Astrocyte of the cerebellum (primary cell): ENCODE measurements around the gene C10orf120.

Experiments
- DNase-seq: peaks from one replicate; pipeline ENCODE4 v3.0.0-alpha.2; 2011; ENCODE audit warnings: low read depth
- H3K4me3 ChIP-seq: 2 replicates; pipeline ENCODE4 v1.5.1; 2011; ENCODE audit warnings: mild to moderate bottlenecking, low read depth, low read length, moderate library complexity
- in situ Hi-C: cut with HindIII; loops from 2 replicates; pipeline ENCODE4 v1.10.0; 2017; ENCODE audit warnings: low sequenced_read_pairs
- TF ChIP-seq, protein P1 (sequence below): IDR thresholded peaks from 2 replicates; pipeline ENCODE4 v1.5.1; 2012; ENCODE audit warnings: low read length, low read depth, moderate library complexity, mild to moderate bottlenecking; ENCODE audit errors: missing control alignments

C10orf120 gene

DNA sequence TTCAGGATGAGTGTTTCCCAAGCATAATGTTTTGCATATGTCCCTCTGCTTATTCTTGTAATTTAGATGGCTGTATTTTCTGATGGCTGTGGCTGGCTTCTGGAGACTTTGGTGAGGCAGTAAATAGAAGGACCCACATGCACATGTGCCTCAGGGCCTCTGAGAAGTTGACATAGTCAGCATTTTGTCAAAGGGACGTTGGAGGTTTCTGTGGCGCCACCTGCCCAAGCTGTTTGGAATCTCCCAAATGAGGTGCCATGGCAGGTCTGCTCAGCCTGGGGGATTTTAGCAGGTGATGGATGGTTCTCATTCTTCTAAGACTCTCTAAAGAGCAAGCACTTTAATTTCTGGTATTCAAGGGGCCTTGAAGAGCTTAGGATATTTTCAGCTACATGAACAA, 29.8 kb downstream of the C10orf120 start:
- in situ Hi-C loops = no loop called here
- TF ChIP-seq, protein P1, sequence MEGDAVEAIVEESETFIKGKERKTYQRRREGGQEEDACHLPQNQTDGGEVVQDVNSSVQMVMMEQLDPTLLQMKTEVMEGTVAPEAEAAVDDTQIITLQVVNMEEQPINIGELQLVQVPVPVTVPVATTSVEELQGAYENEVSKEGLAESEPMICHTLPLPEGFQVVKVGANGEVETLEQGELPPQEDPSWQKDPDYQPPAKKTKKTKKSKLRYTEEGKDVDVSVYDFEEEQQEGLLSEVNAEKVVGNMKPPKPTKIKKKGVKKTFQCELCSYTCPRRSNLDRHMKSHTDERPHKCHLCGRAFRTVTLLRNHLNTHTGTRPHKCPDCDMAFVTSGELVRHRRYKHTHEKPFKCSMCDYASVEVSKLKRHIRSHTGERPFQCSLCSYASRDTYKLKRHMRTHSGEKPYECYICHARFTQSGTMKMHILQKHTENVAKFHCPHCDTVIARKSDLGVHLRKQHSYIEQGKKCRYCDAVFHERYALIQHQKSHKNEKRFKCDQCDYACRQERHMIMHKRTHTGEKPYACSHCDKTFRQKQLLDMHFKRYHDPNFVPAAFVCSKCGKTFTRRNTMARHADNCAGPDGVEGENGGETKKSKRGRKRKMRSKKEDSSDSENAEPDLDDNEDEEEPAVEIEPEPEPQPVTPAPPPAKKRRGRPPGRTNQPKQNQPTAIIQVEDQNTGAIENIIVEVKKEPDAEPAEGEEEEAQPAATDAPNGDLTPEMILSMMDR = no peak
- DNase-seq = no peak
- no peak overlapping the region for H3K4me3 ChIP-seq

DNA sequence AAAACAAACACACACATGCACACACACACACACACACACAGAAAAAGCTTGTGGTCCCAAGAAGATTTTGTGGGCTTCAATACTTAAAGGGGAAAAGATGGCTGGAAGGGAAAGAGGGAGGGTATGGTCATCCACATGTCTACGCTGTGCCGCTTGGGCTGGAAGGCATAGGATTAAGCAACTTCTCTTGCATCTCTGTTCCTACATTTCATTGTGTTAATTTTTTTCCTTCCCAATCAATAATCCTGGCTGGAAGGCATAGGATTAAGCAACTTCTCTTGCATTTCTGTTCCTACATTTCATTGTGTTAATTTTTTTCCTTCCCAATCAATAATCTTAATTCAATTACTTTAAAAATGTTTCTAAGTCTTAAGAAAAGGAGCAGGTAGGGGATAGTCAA, 30.6 kb downstream of the C10orf120 start:
- DNase-seq = no peak
- in situ Hi-C loops = no loop called here
- TF ChIP-seq, protein P1 = no peak
- no peak overlapping the region for H3K4me3 ChIP-seq

DNA sequence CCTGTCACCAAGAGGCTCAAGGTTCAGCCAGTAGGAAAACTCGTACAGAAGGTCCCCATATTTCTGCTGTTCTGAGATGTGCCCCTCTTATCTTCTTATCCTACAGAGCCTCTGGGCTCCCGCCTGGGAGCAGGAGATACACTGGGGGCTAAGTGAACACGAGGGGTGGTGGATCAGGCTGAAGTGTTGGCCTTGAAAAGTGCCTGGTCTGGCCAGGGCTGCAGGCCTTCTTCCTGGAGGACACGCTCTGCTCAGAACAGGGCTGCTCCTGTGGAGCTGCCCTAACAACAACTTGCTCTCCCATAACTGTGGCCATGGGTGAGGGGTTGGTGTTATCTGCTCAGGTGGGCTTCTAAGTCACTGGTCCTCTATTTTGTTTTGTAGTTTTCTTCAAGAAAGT, 33.7 kb downstream of the C10orf120 start:
- in situ Hi-C loops = no loop called here
- DNase-seq = no peak
- TF ChIP-seq, protein P1 = no peak
- no peak overlapping the region for H3K4me3 ChIP-seq

DNA sequence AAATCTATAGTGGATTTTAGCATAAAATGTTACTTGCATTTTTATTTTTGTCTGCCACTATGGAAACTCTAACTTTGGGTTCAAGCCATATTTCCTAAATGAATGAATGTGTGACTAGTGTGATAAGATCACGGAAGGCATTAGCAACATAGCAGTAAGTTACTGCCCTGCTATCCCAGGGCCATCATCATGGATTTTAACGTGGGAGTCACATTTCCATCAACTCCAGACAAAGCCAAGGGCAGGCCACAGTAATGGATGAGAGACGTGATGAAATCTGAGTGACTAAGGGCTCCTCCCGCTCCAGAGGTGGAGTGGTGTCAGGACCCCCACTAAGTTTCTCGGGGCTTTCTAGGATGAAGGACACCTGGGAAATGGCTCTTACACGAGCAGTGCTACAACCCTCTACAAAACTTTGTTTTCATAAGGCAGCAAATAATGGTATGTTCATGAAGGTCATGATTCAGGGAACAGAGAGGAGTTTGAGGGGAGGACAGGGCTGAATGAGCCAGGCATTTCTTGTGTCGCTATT, 34.3 kb downstream of the C10orf120 start:
- TF ChIP-seq, protein P1 = no peak
- in situ Hi-C loops = no loop called here
- DNase-seq = no peak
- H3K4me3 ChIP-seq = no peak overlapping the region

DNA sequence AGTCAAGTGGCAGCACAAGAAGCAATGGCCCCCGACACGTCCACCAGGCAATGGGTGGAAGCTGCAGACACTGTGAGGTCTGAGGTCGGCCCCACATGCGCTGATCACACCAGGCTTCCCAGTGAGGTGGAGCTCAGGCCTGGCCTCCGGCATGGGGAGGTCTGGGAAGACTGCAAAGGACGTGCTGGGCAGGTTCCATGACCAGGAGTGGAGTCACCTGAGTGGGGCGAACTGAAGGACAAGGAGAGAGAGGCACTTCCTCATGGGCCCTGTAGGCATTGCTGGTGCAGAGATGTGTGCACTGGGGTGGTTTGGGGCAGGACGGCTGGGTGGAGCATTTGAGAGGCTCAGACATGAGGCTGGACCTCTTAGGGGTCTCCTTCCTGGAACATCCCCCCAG, 35.1 kb downstream of the C10orf120 start:
- in situ Hi-C loops = no loop called here
- DNase-seq = no peak
- TF ChIP-seq, protein P1 = no peak
- no peak overlapping the region for H3K4me3 ChIP-seq

DNA sequence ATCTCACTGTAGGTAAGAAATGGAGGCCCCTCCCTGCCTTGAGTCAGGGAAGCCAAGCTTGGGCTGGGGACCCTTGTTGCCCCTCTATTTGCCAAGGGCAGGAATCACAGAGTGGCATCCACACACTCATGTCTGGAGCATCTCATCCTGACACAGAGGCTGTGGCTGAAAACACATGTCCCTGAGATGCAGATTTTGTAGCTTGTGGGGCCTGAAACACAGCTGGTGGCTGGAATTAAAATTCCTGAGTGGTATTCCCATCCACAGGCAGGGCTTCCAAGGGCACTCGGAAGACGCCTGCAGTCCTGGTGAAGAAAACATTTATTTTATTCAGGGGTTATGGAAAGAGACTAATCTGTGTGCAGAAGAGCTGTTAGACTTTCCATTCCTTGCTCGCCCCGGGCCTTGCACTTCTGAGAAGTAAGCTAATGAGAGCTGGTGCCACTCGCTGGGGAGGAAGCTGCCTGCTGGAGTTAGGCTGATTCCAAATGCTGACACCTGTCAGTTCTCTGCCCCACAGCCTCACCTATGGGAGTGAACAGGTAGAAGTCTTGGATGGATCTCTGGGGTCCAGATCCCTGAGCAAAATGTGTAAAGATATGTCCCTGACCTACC, 36.0 kb downstream of the C10orf120 start:
- TF ChIP-seq, protein P1 = no peak
- H3K4me3 ChIP-seq = no peak overlapping the region
- in situ Hi-C loops = no loop called here
- DNase-seq = no peak
